Measurements from ENCODE around the gene GATA5. TPM values are rescaled to one million over a fixed set of nuclear protein-coding genes. Genes with fewer than 3 reads are reported as not detected.

Gene GATA5
- total RNA-seq, 1 experiment from 2014 or later: not detected

- POLR2A ChIA-PET: no interaction called here
- Histone ChIP-seq H4K20me1 (ENCODE audit: insufficient read depth) (no peaks in the 10 kb centered on the region), H3K27me3 (ENCODE audit: insufficient read depth, low read length) (no peaks in the 10 kb centered on the region), H2AFZ (ENCODE audit: low read depth, low read length, poor library complexity, severe bottlenecking) (no peak within 1 kb of the TSS), H3K79me2 (ENCODE audit: insufficient read depth, low read length) (no peaks in the 10 kb centered on the region), H3K4me1 (ENCODE audit: control insufficient read depth in 1 of 2, insufficient read depth in 2 of 2, low read length in 2 of 2) (peaks cover 29 to 39% of the 10 kb centered on the region in 2 experiments), H3K4me2 (ENCODE audit: low read length) (peak within 1 kb of the TSS; percentile 77), H3K27ac (ENCODE audit: low read depth, low read length) (peak within 1 kb of the TSS; percentile 80), H3K9me3 (ENCODE audit: control insufficient read depth in 1 of 2, insufficient read depth in 1 of 2, low read depth in 1 of 2, low read length in 2 of 2) (no peaks in the 10 kb centered on the region), H3K9me2 (ENCODE audit: insufficient read depth) (no peaks in the 10 kb centered on the region), H3K9ac (ENCODE audit: low read length) (peak within 1 kb of the TSS; percentile 35; the same call in 1 of the 2 replicates), H3K4me3 (replicated peaks in 1 of 2; ENCODE audit: low read depth in 1 of 2, low read length in 2 of 2) (peak within 1 kb of the TSS in 1 of 2 experiments; percentile 40; a peak in 2 of 4 replicates), H3K36me3 (ENCODE audit: control insufficient read depth in 1 of 2, insufficient read depth in 2 of 2, low read length in 2 of 2) (no peaks in the 10 kb centered on the region)
- RAD21 ChIA-PET (ENCODE audit: low non-redundant PET in 1 of 2, low total read pairs in 2 of 2, uncharacterized antibody in 2 of 2, unreplicated experiment in 2 of 2): interaction anchor here (0.6 to 1.5 kb wide), 3 partner anchors 17 to 442 kb away, joined by 3 to 7 read pairs (median 4); no protein-coding TSS in a partner anchor
- BruUV-seq (replicated peaks): no TSS peak
- TF ChIP-seq SP1 (IDR thresholded peaks at IDR 0.05; ENCODE audit: low read depth): peak; percentile 89
- peak; percentile 67 for TF ChIP-seq YY1 (IDR thresholded peaks at IDR 0.05; ENCODE audit: extremely low read depth, insufficient replicate concordance, low read depth, low read length)
- peak; percentile 41; the same call in 1 of the 2 replicates for TF ChIP-seq POLR2AphosphoS5 (IDR thresholded peaks at IDR 0.05; ENCODE audit: low read depth, low read length)
- no peak for TF ChIP-seq ZNF274 (IDR thresholded peaks at IDR 0.05; ENCODE audit: low read depth, low read length)
- TF ChIP-seq CTCF (IDR thresholded peaks at IDR 0.05 in 2 of 3, conservative IDR thresholded peaks at IDR 0.05 in 1 of 3; ENCODE audit: borderline replicate concordance in 1 of 3, insufficient read depth in 1 of 3, low read depth in 2 of 3, low read length in 2 of 3): peak in 2 of 3 experiments; percentile 20 to 36; a peak in 3 of 6 replicates
- intact Hi-C loops (cut with micrococcal nuclease): no loop called here
- CTCF ChIA-PET: interaction anchor here (1.0 to 2.3 kb wide), 3 partner anchors 17 to 189 kb away, joined by 4 to 7 read pairs (median 4); no protein-coding TSS in a partner anchor
- ATAC-seq (peak; percentile 89), DNase-seq (ENCODE audit: low read depth, low spot score) (peak; percentile 77)
These were observed 48.4 kb downstream of the GATA5 start, which contains the start of gene RBBP8NL for GRCh38 chr20:62427172-62428001. RBBP8NL (minus strand) TSS chr20:62427539; CDS start chr20:62419647, 7,892 bp downstream.
